HG03139 (cell line): ENCODE data around the gene GOLT1B.

Experiments
- ATAC-seq: cut with Tn5 transposase; IDR thresholded peaks from one replicate; pipeline ENCODE4 v1.9.1; 2021; ENCODE audit not compliant: unreplicated experiment

The GOLT1B gene

DNA sequence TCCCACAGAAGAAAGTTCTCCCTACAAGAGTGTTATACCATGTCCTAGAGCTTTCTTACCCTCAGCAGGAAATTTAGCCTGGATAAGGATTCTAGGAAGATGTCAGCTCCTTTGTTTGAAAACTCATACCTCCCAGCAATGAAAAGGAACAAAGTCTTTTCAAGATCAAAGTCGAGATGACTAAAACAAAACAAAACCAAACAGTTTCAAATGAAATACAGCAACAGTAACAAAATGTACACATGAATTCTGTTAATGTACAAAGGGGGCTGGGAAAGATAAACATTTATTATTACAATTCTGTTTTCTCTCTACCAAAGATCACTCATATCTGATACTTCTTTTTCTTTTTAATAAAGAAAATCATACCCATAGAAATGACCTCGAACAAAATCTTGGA lies 61.3 kb downstream of the GOLT1B start:
- ATAC-seq: no peak

- no peak for ATAC-seq
Observed at GRCh38 chr12:21566223-21566906, 64.8 kb downstream of the GOLT1B start.

DNA sequence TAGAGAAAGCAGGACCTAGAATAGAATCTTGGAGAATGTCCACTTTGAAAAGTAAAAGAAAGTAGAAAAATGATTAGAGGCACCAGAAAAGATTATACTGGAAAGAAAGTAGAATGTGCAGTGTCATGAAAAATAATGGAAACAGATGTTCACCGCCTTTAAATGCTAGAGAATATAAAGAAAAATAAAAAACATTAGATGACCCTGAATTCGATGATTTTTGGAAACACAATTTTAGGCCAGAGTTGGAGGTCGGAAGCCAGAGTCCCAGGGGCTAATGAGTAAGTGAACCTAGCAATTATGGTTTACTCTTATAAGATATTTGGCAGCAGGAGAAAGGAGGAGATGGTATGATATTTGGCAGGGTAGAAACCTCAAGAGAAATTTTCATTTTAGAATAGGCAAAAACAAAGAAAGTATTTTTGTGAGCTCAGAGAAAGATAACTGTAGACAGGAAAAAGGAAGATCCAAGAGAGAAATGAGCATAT lies 65.4 kb downstream of the GOLT1B start:
- no peak for ATAC-seq
